ENCODE results near the gene MPPED1. TPM values are rescaled to one million over a fixed set of nuclear protein-coding genes. Genes with fewer than 3 reads are reported as not detected.

Gene MPPED1
- total RNA-seq, 4 donors from 2014 or later: 0.29 to 6.8 (median 0.80) TPM; not detected in 1

GRCh38 chr22:43479962-43480361 is 68.1 kb downstream of the MPPED1 start:
- no peak for DNase-seq (ENCODE audit: low spot score in 2 of 2)
- intact Hi-C loops (cut with DNase I; ENCODE audit: low total_unique reads): no loop called here
- no peak overlapping the region for H3K4me3 ChIP-seq (ENCODE audit: low read depth, poor library complexity, severe bottlenecking)
- WGBS, 2 donors: 72 to 85% methylated on average over 6 of the region's 7 CpGs
- TF ChIP-seq POLR2A (IDR thresholded peaks at IDR 0.05) (no peak), CTCF (IDR thresholded peaks at IDR 0.05) (no peak)

DNA sequence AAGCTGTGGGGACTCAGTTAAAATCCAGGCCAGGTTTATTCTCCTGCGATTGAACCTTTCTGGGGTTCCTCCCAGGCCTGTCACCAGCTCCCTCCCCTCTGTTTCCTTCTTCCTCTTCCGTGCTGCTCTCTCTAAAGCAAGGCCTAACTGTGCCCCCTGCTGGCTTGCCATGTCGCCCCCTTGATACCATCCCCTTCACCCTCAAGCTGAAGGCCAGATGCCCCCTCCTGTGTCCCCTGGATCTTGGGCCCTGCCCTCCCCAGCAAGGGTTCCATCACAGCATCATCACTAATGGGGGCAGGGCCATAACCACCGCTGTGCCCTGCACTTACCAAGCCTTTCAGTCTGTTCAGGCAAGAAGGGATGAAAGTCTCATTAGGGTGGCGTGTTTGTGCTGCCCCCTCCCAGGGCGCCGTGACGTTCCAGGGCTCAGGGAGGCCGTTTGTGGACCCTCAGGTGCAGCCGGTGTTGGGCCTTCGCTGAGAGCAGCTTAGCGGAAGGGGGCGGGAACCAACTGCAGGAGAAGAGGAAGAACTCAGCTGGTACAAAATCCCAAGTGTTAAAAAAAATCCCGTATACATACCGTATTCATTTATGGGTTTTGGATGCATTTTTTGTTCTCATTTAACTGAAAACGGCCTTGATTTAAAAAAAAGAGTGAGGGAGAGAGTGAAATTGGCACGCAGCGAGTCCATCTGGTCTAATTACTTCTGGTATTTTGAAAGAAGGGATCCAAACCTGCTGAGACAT is 69.9 kb downstream of the MPPED1 start:
- 47 to 61% methylated on average over 18 of the region's 18 CpGs for WGBS, 2 donors
- DNase-seq (ENCODE audit: low spot score in 2 of 2): no peak
- no peak for TF ChIP-seq POLR2A (IDR thresholded peaks at IDR 0.05)
- TF ChIP-seq CTCF (IDR thresholded peaks at IDR 0.05): no peak
- no peak overlapping the region for H3K4me3 ChIP-seq (ENCODE audit: low read depth, poor library complexity, severe bottlenecking)
- intact Hi-C loops (cut with DNase I; ENCODE audit: low total_unique reads): no loop called here

DNA sequence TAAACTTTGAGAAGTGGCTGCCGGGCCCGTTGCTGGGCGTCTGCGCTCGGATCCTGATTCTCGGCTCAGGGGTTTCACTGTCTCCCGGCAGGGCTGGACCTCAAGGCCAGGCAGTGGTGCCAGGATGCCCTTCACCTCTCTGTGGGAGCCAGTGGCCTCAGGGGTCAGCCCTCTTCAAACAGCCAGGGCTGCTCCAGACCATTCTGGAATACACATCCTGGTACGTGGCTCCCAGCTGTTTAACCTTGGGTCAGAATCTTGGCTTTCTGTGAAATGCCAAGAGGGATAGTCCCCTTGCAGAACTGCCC is 70.5 kb downstream of the MPPED1 start:
- 53 to 61% methylated on average over 8 of the region's 8 CpGs for WGBS, 2 donors
- DNase-seq (ENCODE audit: low spot score in 2 of 2): no peak
- H3K4me3 ChIP-seq (ENCODE audit: low read depth, poor library complexity, severe bottlenecking): no peak overlapping the region
- intact Hi-C loops (cut with DNase I; ENCODE audit: low total_unique reads): no loop called here
- TF ChIP-seq POLR2A (IDR thresholded peaks at IDR 0.05): no peak
- no peak for TF ChIP-seq CTCF (IDR thresholded peaks at IDR 0.05)

DNA sequence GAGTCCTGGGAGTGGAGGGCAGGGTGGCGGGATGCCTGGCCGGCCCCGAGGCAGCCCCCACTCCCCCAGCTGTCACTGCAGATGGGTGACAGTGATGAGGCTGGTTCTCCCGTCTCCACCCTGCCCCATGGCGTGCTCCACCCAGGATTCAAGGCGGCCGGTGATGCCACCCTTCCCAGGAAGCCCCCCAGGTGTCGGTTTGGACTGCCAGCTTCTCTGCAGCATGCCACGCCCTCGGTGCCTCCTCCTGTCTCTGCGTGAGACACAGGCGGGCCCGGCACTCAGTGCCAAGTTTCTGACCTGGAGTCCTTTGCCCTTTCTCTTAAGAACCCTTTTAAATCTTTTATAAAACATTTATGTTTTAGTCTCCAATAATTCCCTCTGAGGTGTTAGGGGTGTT is 71.5 kb downstream of the MPPED1 start:
- intact Hi-C loops (cut with DNase I; ENCODE audit: low total_unique reads): no loop called here
- DNase-seq (ENCODE audit: low spot score in 2 of 2): no peak
- whole genome bisulfite sequencing, 2 donors: 52 to 64% methylated on average over 9 to 13 of the region's 13 CpGs
- TF ChIP-seq CTCF (IDR thresholded peaks at IDR 0.05): no peak
- no peak overlapping the region for H3K4me3 ChIP-seq (ENCODE audit: low read depth, poor library complexity, severe bottlenecking)

- no peak for TF ChIP-seq CTCF (IDR thresholded peaks at IDR 0.05)
- no peak for TF ChIP-seq POLR2A (IDR thresholded peaks at IDR 0.05)
- no peak for DNase-seq (ENCODE audit: low spot score in 2 of 2)
- 81 to 84% methylated on average over 7 of the region's 7 CpGs for WGBS, 2 donors
- intact Hi-C loops (cut with DNase I; ENCODE audit: low total_unique reads): no loop called here
- H3K4me3 ChIP-seq (ENCODE audit: low read depth, poor library complexity, severe bottlenecking): no peak overlapping the region
Observed at GRCh38 chr22:43483669-43484068, 71.9 kb downstream of the MPPED1 start.

DNA sequence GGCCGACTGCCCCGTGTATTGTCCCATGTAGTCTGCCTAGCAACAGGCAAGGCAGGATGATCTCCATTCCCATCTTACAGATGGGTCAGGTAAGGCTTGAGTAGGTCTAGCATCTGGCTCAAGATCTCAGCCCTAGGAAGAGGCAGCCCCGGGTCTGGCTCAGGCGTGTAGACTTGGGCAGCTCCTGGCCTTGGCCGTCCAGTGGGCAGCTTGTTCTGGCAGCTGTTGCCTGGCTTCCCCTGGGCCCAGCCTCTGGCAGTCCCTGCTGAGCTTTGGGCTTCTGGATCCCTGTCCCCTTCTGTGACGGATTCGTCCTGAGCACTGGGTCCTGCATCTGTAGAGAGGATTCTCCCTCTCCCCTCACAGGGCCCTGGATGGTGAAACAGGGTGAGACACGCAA is 72.4 kb downstream of the MPPED1 start:
- WGBS, 2 donors: 90% methylated on average over 7 to 8 of the region's 8 CpGs
- no peak for DNase-seq (ENCODE audit: low spot score in 2 of 2)
- H3K4me3 ChIP-seq (ENCODE audit: low read depth, poor library complexity, severe bottlenecking): no peak overlapping the region
- intact Hi-C loops (cut with DNase I; ENCODE audit: low total_unique reads): no loop called here
- TF ChIP-seq CTCF (IDR thresholded peaks at IDR 0.05) (no peak), POLR2A (IDR thresholded peaks at IDR 0.05) (no peak)
